CD4-positive, alpha-beta T cell treated with Interleukin-15 for 4 hours (primary cell): Measurements from ENCODE around the gene NCAM1.

Experiments used
- DNase-seq: peaks from one replicate; pipeline ENCODE4 v3.0.0-alpha.2; 2020; ENCODE audit warnings: low spot score

NCAM1 gene

DNA sequence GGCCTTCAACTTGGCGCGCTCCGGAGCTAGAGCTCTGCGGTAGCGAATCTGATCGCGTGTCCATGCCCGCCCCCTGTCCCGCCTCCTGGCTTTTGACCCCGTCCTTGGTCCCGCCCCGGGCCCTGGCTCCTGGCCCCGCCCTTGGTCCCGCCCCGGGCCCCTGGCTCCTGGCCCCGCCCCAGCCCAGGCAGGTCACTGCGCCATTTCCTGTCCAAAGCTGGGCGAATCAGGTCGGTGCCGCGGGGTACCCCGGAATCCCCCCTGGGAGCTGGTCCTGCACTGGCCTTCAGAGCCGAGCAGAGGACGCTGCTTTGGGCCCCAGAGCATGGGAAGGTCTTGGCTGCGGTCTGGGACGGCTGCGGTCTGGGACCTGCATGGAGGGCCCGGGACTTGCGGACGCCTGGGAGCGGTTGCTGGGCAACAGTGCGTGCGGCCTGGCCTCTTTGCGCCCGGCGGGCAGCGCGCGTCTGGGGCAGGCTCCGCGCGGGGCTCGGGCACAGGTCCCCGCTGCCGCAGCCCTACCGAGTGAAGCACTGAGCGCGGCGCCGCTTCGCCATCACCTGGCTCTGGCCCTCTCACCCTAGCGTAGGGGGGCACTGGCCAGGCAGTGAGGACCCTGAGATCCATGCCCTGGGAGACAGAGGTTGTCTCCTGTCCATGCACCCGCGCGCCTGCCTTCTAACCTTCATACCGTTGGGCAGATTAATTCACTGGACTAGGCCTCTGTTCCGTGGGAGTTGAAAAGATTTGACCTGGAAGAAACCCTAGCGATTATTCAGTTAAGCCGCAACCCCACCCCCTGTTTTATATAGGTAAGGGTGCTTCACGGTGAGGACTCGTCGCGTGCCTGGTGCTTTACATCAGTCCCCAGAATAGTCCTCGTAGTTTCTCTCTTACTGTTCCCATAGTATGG lies 353.4 kb downstream of the NCAM1 start, which contains the start of gene TTC12:
Gene TTC12 (plus strand): TSS at position 195 of the 913 bp plus-strand sequence. CDS start 1,675 bp downstream, outside the sequence.
- peak; percentile 90 for DNase-seq

DNA sequence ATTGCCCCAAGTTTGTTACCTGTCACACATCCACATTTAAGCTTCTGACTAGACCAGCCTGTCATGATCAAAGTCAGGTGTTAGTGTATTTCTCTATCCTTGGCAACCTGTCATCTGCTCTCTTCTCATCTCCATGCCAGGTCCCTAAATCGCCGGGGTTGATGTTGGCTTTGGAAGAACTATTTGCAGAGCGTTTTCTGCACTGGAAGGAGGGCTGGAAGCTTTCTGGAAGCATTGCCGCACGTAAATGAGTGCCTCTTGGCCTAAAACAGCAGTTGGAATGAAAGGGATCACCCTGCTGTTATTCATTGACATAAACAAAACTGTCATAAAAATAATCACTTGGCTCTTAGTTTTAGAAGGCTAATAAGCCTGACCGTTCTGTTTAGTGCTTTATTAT lies 354.6 kb downstream of the NCAM1 start:
- DNase-seq = no peak

DNA sequence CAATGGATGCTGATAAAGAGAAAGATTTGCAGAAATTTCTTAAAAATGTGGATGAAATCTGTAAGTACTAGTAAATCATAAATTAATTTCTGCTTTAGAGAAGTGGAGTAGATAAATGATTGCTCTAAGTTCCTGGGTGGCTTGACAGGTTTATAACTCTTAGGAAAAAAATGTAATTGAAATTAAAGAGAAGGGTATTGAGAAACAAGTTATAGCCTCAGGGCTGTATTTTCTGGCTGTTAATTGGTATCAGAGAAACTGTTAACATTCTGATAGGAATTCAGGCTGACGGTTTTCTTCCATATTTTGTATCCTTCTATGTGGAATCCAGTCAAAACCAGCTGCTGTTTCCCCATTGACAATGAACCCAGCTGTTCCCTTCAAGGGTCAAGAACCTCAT lies 355.0 kb downstream of the NCAM1 start:
- DNase-seq = no peak

DNA sequence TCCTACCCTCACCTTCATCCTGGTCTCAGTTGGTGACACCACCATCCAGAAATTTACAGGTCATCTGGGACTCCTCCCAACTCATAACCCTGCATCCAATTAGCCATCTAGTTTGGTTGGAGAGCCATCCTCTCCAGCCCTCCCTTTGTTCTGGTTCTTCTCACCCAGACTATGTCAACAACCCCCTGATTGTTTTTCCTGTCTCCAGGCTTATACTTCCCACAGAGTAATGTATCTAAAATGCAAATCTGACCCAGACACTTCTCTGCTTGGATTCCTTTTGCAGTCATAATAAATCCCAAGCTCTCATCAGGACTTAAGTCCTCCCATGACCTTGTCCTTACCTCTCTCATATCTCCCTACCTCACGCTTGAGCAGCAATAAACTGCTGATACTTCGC lies 356.1 kb downstream of the NCAM1 start:
- no peak for DNase-seq

DNA sequence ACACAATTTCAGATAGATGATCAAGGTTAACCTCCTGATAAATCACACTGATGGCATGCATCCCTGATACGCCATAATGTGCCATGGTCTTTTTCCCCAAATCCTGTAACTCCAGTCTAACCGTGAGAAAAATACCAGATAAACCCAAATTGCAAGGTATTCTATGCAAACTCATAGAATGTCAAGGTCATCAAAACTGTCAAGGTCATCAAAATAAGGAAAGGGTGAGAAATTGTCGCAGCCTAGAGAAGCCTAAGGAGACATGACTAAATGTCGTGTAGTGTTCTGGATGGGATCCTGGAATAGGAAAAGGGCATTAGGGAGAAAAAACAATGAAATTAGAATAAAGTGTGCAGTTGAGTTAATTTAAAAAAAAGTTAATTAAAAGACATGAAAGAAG lies 357.9 kb downstream of the NCAM1 start:
- no peak for DNase-seq

DNA sequence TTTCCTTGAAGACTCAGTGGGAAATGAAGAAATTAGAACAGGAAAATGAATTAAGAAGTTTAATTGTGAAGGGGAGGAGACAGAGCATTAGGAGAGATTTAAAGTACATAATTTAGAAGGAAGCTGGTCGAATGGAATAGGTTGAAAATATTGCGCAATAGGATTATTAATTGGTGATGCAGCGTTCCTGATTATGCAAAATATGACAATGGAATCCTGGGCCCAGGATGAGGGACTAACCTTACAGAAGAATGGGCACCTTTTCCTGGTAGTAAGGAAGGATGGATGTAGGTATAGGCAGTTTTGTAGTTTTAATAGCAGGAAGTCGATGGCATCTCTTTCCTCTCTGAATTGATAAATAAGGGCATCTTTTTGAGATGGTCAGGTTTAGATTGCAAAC lies 360.9 kb downstream of the NCAM1 start:
- no peak for DNase-seq

DNA sequence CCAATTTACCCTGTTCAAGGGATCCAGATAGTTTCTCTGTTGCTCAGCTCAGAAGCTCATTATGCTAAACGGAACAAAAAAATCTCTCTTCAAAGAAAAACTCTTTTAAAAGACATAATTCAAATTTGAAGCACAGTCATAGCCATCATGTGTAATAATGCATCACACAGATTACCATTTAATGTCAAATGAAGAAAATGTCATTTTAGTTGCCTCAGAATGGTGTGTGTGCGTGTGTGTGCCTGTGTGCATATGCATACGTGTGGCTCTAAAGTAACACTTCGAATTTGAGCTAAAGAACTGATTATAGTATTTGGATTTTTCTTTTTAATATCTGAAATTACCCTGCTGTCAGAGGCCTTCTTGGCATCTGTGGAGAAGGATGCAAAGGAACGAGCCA lies 363.0 kb downstream of the NCAM1 start:
- DNase-seq = no peak
